Measurements from ENCODE around the gene HDAC11. TPM values are rescaled to one million over a fixed set of nuclear protein-coding genes. Genes with fewer than 3 reads are reported as not detected.
A peak's percentile ranks its signal among the peaks of the same experiment; 100 is the strongest.
"Not testable (repeated sequence)": the region's sequence is repeated elsewhere in the genome, so short reads cannot be mapped to it uniquely, and the experiment has no call there.

Gene HDAC11
- total RNA-seq = 17.4 TPM

DNA sequence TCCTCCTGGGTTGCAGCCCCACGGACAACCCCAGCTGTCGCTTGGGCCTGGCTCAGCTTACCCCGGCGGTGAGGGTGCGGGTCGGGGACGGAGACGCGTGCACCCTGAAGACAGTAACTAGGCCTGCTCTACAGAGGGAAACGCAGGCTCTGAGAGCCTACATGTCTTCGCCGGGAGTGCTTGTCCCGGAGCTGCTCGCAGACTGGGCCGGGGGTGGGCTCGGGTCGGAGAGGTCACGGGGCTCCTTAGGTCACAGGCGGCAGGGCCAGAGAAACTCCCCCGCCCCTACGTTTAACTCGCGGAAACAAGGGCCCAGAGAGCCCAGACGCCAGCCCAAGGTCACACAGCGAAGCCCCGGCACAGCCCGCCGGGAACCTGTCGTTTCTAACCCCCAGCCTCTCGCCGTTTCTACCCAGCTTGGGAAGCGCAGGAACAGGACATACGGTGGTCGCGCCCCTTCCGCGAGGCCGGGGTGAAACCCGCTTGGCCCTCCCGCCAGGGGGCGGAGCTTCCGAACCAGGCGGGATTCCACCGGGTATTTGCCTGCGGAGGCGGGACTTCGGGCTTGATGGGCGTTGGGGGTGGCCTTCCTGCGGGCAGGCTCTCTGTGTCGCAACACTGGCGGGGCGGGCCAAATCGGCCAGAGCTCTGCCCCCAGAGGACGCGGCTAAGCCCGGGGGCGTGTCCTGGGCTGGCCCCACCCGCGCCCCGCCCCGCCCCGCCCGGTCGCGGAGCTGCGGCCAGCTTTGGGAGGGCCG, at the start of gene HDAC11:
Gene HDAC11, plus strand, starts transcription at position 725 of the 758 bp plus-strand sequence. CDS start 42 bp downstream, outside the sequence.
- DNase-seq (ENCODE audit: low spot score) = peak; percentile 99

GRCh38 chr3:13430411-13430875, 49.7 kb upstream of the HDAC11 start:
- DNase-seq (ENCODE audit: low spot score) = not testable (repeated sequence)

- no peak for DNase-seq (ENCODE audit: low spot score)
Measured at GRCh38 chr3:13432093-13432492, 48.0 kb upstream of the HDAC11 start.

GRCh38 chr3:13433912-13434311, 46.2 kb upstream of the HDAC11 start:
- no peak for DNase-seq (ENCODE audit: low spot score)

DNA sequence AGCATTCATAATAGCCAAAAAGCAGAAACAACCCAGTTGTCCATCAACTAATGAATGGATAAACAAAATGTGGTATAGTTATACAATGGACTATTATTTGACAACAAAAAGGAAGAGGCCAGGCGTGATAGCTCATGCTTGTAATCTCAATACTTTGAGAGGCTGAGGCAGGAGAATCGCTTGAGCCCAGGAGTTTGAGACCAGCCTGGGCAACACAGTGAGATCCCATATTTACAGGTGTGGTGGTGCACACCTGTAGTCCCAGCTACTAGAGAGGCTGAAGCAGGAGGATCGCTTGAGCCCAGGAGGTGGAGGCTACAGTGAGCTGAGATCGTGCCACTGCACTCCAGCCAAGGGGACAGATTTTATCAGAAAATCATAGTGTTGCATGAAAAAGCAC, 43.9 kb upstream of the HDAC11 start:
- DNase-seq (ENCODE audit: low spot score) = not testable (repeated sequence)

DNA sequence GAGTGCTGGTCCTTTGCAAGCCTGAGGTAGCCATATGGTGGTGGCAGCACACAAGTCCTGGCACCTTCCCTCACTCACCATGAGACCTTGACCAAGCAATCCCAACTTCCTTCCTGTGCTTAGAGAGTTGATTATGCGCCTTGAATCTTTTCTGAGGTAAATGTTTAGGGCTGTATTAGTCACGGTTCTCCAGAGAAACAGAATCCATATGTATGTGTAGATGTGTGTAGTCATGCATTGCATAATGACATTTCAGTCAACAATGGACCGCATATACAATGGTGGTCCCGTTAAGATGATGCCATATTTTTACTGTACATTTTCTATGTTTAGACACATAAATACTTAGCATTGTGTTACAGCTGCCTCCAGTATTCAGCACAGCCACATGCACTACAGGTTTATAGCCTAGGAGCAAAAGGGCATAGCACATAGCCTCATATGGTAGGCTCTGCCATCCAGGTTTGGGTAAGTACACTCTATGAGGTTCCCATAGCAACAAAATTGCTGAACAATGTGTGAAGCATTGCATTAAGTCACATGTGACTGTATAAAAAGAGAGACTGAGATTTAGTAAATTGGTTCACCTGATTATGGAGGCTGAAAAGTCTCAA, 39.8 kb upstream of the HDAC11 start:
- DNase-seq (ENCODE audit: low spot score) = no peak

DNA sequence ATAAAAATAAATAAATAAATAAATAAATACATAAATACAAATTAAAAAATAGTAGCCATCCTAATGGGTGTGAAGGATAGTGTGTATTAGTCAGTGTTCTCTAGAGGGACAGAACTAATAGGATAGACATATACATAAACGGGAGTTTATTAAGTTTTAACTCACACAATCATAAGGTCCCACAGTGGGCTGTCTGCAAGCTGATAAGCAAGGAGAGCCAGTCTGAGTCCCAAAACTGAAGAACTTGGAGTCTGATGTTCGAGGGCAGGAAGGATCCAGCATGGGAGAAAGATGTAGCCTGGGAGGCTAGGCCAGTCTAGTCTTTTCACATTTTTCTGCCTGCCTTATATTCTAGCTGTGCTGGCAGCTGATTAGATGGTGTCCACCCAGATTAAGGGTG, 37.2 kb upstream of the HDAC11 start:
- not testable (repeated sequence) for DNase-seq (ENCODE audit: low spot score)

GRCh38 chr3:13451301-13451673, 28.8 kb upstream of the HDAC11 start:
- no peak for DNase-seq (ENCODE audit: low spot score)

DNA sequence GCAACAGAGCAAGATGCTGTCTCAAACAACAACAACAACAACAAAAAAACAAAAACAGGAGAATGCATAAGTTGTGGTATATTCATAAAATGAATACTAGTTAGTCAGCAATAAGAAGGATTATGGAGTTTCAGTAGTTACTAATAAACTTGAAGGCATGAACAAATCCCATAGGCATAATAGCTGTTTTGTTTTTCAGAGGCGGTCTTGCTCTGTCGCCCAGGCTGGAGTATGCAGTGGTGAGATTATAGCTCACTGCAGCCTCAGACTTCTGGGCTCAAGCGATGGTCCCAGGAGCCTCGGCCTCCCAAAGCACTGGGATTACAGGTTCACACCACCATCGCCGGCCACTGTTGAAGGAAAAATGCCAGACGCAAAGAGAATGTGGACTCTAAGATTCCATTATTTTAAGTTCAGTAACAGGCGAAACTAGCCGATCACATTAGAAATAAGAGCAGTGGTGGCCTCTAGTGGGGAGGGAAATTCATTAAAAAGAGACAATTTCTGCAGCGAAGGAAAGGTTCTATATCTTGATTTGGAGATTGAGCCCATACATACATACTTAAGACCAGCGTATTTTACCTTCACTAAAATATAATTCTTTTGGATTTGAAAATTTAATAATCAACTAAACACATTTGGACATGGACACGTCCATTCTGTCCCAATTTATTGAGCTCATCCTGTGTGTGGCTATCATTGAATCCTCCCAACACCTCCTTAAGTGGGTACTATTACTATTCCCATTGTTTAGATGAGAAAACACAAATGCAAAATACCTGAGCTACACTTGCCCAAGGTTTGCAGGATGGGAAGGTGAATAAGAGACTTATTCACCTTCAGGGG, 27.4 kb upstream of the HDAC11 start:
- peak; percentile 56 for DNase-seq (ENCODE audit: low spot score)

- no peak for DNase-seq (ENCODE audit: low spot score)
Measured at GRCh38 chr3:13455644-13456043, 24.5 kb upstream of the HDAC11 start.

DNA sequence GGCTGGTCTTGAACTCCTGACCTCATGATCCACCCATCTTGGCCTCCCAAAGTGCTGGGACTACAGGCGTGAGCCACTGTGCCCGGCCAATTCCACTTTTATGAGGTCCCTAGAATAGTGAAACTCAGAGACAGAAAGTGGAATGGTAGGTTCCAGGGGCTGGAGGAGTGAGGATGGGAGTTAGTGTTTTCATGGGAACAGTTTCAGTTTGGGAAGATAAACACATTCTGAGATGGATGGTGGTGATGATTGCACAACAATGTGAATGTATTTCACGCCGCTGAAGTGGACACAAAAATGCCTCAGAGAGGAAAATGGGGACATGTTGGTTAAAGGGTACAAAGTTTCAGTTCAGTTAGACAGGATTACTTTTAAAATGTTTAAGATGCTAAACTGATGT, 22.5 kb upstream of the HDAC11 start:
- no peak for DNase-seq (ENCODE audit: low spot score)

DNA sequence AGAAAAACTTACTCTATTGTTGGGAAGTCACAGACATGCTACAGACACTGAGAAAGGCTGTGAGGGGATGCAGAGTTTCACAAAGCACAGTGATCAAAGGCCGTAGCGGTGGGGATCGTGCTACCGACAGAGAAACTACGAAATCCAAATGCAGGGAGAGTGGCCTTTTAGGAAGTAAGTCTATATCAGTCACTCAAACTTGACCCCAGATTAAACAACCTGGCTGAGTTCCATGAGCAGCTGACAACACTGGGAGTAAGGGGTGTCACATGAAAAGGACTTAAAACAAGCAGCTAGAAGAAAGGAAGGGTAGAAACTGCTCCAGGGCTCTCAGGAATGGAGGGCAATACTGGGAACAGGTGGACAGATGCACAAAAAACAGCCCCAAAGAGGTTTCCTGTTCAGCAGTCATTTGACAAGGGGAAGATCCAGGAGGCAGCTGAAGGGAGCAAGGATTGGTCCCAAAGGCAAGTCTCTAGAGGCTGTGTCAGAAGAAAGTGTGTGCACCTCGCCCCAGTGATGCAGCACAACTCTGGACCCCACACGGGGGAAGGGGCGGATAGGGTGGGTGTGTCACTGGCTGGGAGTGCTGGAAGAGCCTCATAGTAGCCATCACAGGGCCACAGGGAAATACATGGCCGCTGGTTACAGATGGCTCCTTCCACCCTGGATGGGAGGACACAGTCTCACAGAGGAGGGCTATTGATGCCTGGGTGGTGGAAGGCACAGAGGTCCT, 20.3 kb upstream of the HDAC11 start:
- no peak for DNase-seq (ENCODE audit: low spot score)

DNA sequence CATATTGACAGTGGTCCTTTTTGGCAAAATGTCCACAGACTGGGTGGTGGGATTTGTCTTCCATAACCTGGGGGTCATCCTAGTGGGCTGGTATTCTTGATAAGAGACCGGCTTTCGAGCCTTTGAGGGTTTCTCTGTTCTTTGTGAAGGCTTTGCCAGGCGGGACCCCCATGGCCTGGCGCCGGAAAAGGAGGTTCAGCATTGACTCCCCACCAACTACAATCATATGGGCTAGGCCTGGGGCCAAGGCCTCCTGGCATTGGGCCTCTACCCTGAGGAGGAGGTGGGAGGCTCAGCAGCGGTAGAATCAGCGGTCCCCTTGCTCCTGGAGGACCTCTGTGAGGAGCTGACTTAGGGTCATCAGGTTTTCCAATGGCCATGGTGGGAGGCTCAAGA, 19.8 kb upstream of the HDAC11 start:
- no peak for DNase-seq (ENCODE audit: low spot score)

DNA sequence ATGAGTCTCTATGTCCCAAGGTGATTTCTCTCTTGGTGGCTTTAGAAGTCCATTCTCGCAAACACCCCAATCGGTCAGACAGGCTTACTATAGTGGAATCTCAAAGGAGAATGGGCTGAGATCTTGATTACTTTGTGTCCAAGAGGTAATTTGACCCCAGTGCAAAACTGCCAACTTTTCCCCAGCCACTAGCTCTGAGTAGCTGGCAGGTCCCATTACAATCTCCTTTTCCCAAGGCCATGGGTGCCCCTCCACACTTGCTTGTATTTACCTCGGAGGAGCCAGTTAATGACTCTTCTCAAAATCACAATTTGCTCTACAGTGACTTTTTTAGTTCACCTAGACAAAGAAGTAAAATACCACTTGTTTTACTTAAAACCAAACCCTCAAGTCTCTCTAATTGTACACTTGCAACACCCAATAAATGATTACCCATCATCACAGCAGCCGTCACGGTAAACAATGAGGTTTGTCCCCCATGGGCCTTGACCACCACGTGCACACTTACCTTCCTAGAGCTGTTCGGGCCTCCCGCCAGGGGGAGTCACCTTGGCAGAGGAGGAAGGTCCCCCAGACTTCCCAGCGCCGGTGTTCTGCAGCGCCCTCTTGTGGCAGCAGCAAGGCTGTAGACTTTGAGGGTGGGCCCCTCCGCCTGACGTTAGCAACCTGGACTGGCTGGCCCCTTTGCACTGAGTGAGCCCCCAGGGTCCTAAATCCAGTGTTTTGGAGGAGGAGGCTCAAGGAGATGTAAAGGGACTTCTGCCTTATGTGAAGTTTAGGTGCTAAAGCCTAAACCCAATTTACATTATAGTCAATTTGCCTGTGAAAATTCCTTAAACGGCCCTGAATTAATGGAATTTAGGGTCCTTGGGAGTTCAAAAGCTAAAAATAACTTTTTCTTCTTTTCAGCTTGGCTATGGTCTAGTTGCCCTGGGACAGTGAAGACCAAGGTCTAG, 18.7 kb upstream of the HDAC11 start:
- DNase-seq (ENCODE audit: low spot score) = no peak

GRCh38 chr3:13462125-13462629, 17.9 kb upstream of the HDAC11 start:
- no peak for DNase-seq (ENCODE audit: low spot score)

GRCh38 chr3:13462822-13463221, 17.3 kb upstream of the HDAC11 start:
- DNase-seq (ENCODE audit: low spot score) = no peak

- no peak for DNase-seq (ENCODE audit: low spot score)
Measured at GRCh38 chr3:13463618-13464400, 16.3 kb upstream of the HDAC11 start.

GRCh38 chr3:13465236-13465873, 14.8 kb upstream of the HDAC11 start:
- no peak for DNase-seq (ENCODE audit: low spot score)

- DNase-seq (ENCODE audit: low spot score) = no peak
Measured at GRCh38 chr3:13466781-13467180, 13.3 kb upstream of the HDAC11 start.
